NB4 (cell line): Measurements from ENCODE around the gene RYR3.

Experiments used
- DNase-seq: peaks from one replicate; pipeline ENCODE4 v3.0.0; 2010; ENCODE audit warnings: low read depth
- H3K4me3 ChIP-seq: one replicate; pipeline ENCODE4 v1.5.1; 2011; ENCODE audit warnings: mild to moderate bottlenecking, low read depth, low read length, moderate library complexity
- MYC ChIP-seq: IDR thresholded peaks from 2 replicates; pipeline ENCODE4 v1.6.1; 2011; ENCODE audit warnings: low read depth, low read length
- POLR2A ChIP-seq: IDR thresholded peaks from 2 replicates; pipeline ENCODE4 v1.6.1; 2011; ENCODE audit warnings: mild to moderate bottlenecking; ENCODE audit not compliant: insufficient read length; ENCODE audit errors: extremely low read depth
- TF ChIP-seq, protein P1 (sequence below): IDR thresholded peaks from 2 replicates; pipeline ENCODE4 v1.6.1; 2011; ENCODE audit warnings: low read depth, low read length
- TF ChIP-seq, protein P2 (sequence below): IDR thresholded peaks from one replicate; pipeline ENCODE4 v1.5.1; 2012; ENCODE audit warnings: low read depth, low read length

Gene RYR3

DNA sequence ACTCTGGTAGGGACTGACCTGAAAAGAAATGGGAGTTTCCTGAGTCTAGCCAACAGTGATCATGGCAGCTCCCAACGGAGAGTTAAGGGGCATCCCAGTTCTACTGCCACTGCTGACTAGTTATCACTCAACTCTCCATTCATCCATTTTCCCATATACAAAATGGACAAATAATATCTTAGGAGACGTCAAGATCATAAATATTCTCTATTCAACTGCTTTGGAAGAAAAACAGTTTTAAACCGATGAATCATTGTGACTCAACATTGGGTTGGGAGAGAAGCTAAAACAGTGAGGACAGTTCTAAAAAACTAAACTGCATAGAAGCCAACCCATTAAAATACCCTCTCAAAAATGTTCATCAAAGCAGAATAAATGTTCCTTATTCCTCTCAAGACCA, 600.0 kb downstream of the RYR3 start:
- H3K4me3 ChIP-seq: no peak overlapping the region
- no peak for DNase-seq

DNA sequence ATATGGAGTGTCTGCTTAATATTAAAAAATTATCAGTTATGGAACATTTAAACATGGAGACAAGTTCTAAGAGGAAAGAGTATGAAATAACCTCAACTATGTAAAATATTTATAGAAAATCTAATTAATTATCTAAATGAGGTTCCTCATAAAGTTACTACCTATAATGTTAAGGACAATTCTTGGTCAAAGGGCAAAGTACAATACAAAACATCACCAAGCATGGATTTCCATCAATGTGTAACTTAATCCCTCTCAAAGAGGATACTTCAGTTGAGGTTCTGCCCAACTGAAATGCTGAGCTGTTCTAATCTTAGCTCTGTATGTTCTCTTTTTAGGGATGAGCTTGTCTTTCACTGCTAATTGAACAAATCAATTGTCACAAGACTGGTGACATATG, 601.6 kb downstream of the RYR3 start:
- no peak for DNase-seq
- TF ChIP-seq POLR2A (no peak), MYC (no peak)
- TF ChIP-seq, protein P1, sequence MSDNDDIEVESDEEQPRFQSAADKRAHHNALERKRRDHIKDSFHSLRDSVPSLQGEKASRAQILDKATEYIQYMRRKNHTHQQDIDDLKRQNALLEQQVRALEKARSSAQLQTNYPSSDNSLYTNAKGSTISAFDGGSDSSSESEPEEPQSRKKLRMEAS: no peak
- TF ChIP-seq, protein P2, sequence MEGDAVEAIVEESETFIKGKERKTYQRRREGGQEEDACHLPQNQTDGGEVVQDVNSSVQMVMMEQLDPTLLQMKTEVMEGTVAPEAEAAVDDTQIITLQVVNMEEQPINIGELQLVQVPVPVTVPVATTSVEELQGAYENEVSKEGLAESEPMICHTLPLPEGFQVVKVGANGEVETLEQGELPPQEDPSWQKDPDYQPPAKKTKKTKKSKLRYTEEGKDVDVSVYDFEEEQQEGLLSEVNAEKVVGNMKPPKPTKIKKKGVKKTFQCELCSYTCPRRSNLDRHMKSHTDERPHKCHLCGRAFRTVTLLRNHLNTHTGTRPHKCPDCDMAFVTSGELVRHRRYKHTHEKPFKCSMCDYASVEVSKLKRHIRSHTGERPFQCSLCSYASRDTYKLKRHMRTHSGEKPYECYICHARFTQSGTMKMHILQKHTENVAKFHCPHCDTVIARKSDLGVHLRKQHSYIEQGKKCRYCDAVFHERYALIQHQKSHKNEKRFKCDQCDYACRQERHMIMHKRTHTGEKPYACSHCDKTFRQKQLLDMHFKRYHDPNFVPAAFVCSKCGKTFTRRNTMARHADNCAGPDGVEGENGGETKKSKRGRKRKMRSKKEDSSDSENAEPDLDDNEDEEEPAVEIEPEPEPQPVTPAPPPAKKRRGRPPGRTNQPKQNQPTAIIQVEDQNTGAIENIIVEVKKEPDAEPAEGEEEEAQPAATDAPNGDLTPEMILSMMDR: no peak
- H3K4me3 ChIP-seq: no peak overlapping the region

More for the DNA sequence above, 600.0 kb downstream of the RYR3 start:
- TF ChIP-seq MYC: no peak
- TF ChIP-seq, protein P2: no peak
- TF ChIP-seq POLR2A: no peak
- TF ChIP-seq, protein P1: no peak

- H3K4me3 ChIP-seq: no peak overlapping the region
- no peak for TF ChIP-seq MYC
- DNase-seq: no peak
Measured at GRCh38 chr15:33913459-33913858, 602.7 kb downstream of the RYR3 start.
